GM12874 (cell line): ENCODE results near the gene UBE4B.

Source experiments
- CTCF ChIP-seq: IDR thresholded peaks from 2 replicates; pipeline ENCODE4 v1.5.1; 2011; ENCODE audit warnings: low read depth, mild to moderate bottlenecking, control low read depth, low read length, moderate library complexity; ENCODE audit not compliant: insufficient read depth

UBE4B gene

GRCh38 chr1:10105484-10105883, 72.7 kb downstream of the UBE4B start:
- no peak for TF ChIP-seq CTCF

- no peak for TF ChIP-seq CTCF
Observed at GRCh38 chr1:10106241-10106640, 73.5 kb downstream of the UBE4B start.

- TF ChIP-seq CTCF = no peak
Observed at GRCh38 chr1:10106756-10107475, 74.2 kb downstream of the UBE4B start.

- no peak for TF ChIP-seq CTCF
Observed at GRCh38 chr1:10108134-10108663, 75.4 kb downstream of the UBE4B start.

- TF ChIP-seq CTCF = no peak
Observed at GRCh38 chr1:10108948-10109708, 76.4 kb downstream of the UBE4B start.

GRCh38 chr1:10113501-10113900, 80.7 kb downstream of the UBE4B start:
- TF ChIP-seq CTCF = no peak

- TF ChIP-seq CTCF = no peak
Observed at GRCh38 chr1:10114746-10115145, 82.0 kb downstream of the UBE4B start.
